Sciatic nerve (tissue), 2 donors: ENCODE measurements around the gene CTSW. TPM values are rescaled to one million over a fixed set of nuclear protein-coding genes. Genes with fewer than 3 reads are reported as not detected.
"Not testable (repeated sequence)": the region's sequence is repeated elsewhere in the genome, so short reads cannot be mapped to it uniquely, and the experiment has no call there.

ENCODE experiments used
- ATAC-seq: fragments of 200-7000 bp; cut with Tn5 transposase; one replicate; pipeline ENCODE4 v1.9.1; 2020; ENCODE audit warnings: mild to moderate bottlenecking, moderate library complexity
- DNase-seq: peaks from one replicate; pipeline ENCODE4 v3.0.0-alpha.2; 2020; ENCODE audit warnings: low spot score
- intact Hi-C: fragments of 100-400 bp; cut with DNase I; formaldehyde crosslinking; loops from one replicate; pipeline ENCODE4 v1.14.2; 2022
- total RNA-seq: library from RNA; stranded (reverse); fragmentation: NEBNext Ultra II Directional; extraction: Animal tissue kit (Norgen Biotek cat#: 25700); gene quantifications from one replicate; pipeline ENCODE4 v1.2.1, GENCODE V29; 2021
- donor health status: DM: no; HTN: no; CAD: no.
- donor health status: DM: no; HTN: no; CAD: no.

Gene CTSW, protein sequence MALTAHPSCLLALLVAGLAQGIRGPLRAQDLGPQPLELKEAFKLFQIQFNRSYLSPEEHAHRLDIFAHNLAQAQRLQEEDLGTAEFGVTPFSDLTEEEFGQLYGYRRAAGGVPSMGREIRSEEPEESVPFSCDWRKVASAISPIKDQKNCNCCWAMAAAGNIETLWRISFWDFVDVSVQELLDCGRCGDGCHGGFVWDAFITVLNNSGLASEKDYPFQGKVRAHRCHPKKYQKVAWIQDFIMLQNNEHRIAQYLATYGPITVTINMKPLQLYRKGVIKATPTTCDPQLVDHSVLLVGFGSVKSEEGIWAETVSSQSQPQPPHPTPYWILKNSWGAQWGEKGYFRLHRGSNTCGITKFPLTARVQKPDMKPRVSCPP
- 2.5 TPM for total RNA-seq

DNA sequence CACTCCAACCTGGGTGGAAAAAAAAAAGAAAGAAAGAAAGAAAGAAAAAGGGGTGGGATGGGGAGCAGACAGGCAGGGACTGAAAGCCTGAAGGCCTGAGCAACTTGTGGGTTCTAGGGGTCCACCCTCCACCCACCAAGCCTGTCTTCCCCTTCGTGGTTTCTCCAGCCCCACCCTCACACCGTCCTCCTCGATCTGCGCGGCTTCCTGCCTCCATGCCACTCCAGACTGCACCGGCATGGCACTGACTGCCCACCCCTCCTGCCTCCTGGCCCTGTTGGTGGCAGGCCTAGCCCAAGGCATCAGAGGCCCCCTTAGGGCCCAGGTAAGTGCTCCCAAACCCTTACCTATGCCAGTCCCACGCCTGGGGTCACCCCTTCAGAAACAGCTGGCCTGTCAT is at the start of gene CTSW:
Gene CTSW, plus strand, starts transcription at position 221 of the 400 bp plus-strand sequence. Its CDS starts 18 bp downstream, at position 239.
- intact Hi-C loops = loop anchor here (10.0 kb wide), 1 partner anchor 105 kb away; no protein-coding TSS in a partner anchor
- DNase-seq = no peak
- no peak for ATAC-seq

DNA sequence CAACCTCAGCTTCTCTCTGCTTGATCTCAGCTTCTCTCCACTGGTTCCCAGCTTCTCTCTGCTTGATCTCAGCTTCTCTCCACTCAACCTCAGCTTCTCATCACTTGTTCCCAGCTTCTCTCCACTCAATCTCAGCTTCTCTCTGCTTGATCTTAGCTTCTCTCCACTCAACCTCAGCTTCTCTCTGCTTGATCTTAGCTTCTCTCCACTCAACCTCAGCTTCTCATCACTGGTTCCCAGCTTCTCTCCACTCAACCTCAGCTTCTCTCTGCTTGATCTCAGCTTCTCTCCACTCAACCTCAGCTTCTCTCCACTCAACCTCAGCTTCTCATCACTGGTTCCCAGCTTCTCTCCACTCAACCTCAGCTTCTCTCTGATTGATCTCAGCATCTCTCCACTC is 47.4 kb upstream of the CTSW start:
- not testable (repeated sequence) for ATAC-seq, DNase-seq
- intact Hi-C loops = loop anchor here (5.0 kb wide), 1 partner anchor 380 kb away; no protein-coding TSS in a partner anchor

DNA sequence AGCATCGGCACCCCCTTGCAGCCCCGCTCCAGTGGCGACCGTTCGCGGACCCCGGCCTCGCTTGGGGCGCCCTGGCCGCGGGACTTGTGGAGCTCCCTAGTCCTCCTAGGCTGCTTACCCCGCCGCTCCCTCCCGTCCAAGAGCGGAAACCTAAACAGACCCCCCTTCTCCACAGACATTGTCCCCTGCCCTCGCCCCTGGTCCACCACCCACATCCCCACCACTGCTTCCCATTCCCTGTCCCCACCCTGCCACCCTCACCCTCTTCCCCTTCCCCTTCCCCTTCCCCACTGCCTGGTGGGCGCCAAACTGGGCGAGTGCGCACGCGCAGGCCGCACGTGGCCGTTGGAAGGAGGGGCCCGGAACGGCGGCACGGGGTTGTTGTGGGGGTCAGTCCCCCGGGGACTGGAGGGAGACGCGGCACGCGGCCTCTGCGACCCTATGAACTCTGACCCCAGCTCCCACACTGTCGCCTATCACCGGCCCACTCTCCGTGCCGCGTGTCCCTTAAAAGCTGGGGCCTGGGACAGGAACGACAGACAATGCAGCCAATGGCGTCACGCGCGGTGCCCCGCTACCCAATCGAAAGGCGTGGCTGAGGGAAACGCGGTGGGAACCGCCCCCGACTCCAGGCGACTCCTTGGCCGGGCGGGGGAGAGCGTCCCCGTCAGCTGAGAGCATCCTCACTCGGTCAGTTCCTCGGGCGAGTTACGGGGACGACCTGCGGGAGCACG is 46.2 kb upstream of the CTSW start, which contains the start of gene SNX32:
Gene SNX32, plus strand, starts transcription at position 667 of the 734 bp plus-strand sequence. CDS start 103 bp downstream, outside the sequence.
- intact Hi-C loops = loop anchor here (5.0 kb wide), 1 partner anchor 381 kb away; no protein-coding TSS in a partner anchor
- peak; percentile 97 for DNase-seq
- peak; percentile 100 for ATAC-seq

DNA sequence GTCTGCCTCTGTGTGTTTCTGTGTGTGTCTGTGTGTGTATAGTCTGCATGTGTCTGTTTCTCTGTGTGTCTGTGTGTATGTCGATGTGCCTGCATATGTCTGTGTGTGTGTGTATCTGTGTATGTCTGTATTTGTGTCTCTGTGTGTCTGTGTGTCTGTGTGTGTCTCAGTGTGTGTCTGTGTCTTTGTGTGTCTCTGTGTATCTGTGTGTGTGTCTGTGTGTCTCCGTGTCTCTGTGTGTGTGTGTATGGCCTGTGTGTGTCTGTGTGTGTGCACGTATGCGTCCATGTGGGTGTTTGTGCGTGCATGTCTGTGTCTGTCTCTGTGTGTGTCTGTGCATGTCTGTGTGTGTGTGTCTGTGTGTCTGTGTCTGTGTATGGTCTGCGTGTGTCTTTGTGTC is 45.4 kb upstream of the CTSW start:
- DNase-seq (no peak), ATAC-seq (no peak)
- intact Hi-C loops = loop anchor here (5.0 kb wide), 1 partner anchor 382 kb away; no protein-coding TSS in a partner anchor

DNA sequence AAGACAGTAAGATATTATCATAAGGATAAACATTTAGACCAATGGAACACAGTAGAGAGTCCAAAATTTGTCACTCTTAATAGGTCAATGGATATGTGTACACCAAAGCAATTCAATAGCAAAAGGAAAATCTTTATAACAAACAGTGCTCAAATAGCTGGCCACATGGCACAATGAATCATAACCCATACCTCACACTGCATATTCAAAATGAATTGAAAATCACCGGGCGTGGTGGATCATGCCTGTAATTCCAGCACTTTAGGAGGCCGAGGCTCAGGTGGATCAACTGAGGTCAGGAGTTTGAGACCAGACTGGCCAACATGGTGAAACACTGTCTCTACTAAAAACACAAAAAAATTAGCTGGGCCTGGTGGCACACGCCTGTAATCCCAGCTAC is 37.5 kb upstream of the CTSW start:
- intact Hi-C loops = no loop called here
- DNase-seq (no peak), ATAC-seq (no peak)

DNA sequence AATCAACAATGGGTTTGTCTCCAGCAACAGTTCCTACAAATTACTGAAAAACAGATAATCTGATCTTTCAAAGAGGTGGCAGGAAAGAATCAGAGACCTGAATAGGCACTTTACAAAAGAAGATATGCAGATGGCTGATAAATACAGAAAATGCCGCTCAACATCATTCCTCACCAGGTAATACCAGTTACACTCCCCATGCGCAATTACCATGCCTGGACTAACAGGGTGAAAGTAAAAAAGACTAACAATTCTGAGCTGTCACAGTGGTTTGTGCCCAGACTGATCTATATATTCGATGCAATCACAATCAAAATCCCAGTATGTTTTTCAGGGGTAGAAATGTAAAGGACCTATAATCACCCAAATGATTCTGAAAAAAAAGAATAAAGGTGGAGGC is 35.8 kb upstream of the CTSW start:
- intact Hi-C loops = no loop called here
- DNase-seq (no peak), ATAC-seq (no peak)

DNA sequence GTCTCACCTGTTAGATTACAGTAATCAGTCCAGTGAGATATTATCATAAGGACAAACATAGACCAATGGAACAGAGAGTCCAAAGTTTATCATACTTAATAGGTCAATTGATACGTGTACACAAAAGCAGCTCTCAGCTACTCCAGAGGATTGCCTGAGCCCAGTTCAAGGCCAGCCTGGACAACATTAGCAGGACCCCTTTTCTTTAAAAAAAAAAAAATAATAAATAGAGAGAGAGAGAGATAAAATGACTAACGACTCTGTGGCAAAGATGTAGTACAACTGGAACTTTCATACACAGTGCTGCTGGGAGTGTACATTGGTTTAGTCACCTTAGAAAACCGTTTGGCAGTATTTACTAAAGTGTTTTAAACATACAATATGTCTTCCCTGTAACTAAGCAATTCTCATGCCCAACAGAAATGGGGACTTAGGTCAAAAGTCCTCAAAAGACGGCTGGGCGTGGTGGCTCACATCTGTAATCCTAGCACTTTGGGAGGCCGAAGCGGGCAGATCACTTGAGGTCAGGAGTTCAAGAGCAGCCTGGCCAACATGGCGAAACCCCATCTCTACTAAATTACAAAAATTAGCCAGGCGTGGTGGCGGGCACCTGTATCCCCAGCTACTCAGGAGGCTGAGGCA is 35.3 kb upstream of the CTSW start:
- DNase-seq (no peak), ATAC-seq (no peak)
- intact Hi-C loops = no loop called here

DNA sequence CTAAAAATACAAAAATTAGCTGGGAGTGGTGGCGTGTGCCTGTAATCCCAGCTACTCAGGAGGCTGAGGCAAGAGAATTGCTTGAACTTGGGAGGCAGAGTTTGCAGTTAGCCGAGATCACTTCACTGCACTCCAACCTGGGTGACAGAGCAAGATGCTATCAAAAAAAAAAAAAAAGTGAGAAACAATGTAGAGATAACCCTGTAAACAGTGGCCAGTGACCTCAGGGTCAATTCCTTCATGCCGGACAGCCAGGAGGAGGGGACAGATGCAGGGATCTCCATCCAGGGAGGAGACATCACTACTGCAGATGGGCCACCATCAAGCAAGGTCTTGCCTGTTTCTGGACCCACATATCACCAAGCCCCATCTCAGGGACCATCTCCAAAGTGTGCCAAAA is 31.9 kb upstream of the CTSW start:
- no peak for DNase-seq
- intact Hi-C loops = no loop called here
- no peak for ATAC-seq

DNA sequence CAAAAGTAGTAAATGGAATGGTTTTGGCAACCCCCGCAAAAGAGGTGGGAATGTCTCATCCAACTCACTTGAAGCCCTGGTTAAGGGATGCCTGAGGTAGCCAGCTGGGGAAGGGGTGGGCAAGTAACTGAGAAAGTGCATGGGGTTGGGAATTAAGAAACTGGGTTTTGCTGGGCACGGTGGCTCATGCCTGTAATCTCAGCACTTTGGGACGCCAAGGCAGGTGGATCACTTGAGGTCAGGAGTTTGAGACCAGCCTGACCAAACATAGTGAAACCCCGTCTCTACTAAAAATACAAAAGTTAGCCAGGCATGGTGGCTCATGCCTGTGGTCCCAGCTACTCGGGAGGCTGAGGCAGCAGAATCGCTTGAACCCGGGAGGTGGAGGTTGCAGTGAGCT is 30.9 kb upstream of the CTSW start:
- intact Hi-C loops, ATAC-seq, DNase-seq: not testable (repeated sequence)

DNA sequence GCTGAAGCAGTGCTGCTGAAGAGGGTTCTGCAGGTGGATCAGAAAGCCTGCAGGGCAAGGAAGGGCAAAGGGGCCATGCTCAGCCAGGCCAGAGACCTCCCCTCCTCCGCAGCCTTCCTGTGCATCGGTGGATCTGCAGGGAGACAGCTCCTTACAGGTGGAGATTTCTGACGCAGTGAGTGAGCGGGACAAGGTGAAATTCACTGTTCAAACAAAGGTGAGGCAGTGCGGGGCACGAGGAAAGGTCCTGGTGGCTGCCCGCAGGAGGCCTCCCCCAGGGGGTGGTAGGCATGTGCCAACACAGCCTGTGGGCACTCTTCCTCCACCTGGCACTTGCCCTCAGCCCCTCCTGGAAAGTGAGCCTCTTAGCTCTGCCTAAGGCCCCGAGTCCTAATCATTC is 30.3 kb upstream of the CTSW start:
- no peak for DNase-seq
- no peak for ATAC-seq

DNA sequence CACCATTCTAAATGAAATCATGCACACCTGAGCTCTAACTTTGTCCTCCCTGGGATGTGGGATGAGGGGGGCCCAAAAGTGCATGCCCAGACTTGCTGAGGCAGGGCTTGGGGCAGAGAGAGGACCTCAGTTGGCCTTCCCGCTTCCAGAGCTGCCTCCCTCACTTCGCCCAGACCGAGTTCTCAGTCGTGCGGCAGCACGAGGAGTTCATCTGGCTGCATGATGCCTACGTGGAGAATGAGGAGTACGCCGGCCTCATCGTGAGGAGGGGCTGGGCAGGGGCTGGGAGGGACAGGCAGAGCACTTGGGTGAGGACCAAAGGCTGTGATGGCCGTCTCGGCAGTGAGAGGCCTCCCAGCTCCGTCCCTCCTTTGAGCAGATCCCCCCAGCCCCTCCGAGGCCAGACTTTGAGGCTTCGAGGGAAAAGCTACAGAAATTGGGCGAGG is 29.8 kb upstream of the CTSW start:
- ATAC-seq (no peak), DNase-seq (no peak)
- intact Hi-C loops = no loop called here

More for the DNA sequence above, 30.3 kb upstream of the CTSW start:
- intact Hi-C loops = no loop called here

DNA sequence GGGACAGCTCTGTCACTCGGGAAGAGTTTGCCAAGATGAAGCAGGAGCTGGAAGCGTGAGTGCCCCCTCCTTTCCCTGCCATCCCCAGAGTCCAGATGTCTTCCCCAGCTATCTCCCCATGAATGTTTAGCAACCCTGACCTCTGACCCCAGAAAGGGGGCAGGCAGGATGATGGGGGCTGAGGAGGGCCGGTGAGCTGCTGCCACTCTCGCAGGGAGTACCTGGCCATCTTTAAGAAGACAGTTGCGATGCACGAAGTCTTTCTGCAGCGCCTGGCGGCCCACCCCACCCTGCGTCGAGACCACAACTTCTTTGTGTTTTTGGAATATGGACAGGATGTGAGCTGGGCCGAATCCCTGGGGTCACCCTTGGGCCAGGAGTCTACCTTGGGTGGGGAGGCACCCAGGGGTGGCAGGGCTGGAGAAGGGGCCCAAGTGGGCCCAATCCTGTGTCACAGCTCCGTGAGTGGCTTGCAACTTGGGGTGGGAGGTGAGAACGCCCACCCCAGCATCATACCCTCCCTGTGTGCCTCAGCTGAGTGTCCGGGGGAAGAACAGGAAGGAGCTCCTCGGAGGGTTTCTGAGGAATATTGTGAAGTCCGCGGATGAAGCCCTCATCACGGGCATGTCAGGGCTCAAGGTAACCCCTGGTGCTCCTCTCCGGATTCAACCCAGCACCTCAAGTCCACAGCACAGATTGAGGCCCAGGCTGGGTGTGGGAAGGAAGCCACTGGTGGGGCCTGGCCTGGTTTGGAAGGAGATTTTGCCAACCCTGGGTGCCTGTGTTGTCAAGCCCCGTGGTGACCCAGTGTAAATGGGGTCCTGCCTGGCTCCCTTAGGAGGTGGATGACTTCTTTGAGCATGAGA is 29.2 kb upstream of the CTSW start:
- ATAC-seq = no peak
- intact Hi-C loops = no loop called here
- DNase-seq = no peak

DNA sequence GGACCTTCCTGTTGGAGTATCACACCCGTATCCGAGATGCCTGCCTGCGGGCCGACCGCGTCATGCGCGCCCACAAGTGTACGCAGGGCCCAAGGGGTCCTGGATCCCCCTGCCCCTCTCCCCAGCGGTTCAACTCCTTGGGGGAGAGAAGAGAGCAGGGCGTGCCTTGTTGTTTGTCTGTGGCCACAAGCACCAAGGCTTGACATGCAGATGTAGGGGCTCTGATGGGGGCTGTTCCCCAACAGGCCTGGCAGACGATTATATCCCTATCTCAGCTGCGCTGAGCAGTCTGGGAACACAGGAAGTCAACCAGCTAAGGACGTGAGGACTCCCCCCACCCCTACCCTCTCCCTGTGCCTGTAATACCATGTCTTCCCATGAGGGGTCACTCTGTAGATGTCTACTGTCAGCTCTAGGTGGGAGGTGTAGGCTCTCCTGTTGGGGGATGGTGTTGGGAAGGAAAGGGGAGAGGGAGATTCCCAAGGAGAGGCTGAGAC is 28.5 kb upstream of the CTSW start:
- ATAC-seq (no peak), DNase-seq (no peak)
- intact Hi-C loops = no loop called here

DNA sequence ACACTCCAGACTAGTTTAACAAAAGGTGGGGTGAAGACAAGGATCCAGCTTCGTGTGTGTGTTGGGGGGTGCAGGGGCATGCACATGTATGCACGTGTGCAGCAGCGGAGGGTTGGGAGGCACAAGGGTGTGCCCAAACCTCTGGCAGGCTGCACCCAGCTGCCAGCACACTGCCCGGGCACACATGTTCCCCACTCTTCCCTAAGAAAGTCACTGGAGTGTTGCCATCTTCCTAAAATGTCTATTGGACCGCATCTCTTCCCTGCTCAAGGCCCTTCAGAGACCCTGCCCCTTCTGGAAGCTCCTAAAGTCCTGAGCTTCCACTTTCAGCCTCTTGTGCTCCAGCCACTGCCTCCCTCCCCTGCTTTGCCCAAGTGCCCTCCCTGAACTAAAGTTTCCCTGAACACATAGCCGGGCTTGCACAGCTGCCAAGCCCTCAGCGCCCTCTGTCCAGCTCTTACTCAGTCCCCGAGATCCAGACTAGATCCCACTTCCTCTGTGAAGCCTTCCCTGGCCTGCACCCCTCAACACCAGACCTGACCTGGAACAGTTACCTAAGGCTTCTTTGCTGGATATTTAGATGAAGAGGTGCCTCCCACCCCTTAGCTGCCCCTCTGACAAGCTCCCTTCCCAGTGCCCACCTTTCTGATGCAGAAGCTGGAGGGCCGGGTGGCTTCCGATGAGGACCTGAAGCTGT is 27.7 kb upstream of the CTSW start:
- DNase-seq (no peak), ATAC-seq (no peak)
- intact Hi-C loops = no loop called here

DNA sequence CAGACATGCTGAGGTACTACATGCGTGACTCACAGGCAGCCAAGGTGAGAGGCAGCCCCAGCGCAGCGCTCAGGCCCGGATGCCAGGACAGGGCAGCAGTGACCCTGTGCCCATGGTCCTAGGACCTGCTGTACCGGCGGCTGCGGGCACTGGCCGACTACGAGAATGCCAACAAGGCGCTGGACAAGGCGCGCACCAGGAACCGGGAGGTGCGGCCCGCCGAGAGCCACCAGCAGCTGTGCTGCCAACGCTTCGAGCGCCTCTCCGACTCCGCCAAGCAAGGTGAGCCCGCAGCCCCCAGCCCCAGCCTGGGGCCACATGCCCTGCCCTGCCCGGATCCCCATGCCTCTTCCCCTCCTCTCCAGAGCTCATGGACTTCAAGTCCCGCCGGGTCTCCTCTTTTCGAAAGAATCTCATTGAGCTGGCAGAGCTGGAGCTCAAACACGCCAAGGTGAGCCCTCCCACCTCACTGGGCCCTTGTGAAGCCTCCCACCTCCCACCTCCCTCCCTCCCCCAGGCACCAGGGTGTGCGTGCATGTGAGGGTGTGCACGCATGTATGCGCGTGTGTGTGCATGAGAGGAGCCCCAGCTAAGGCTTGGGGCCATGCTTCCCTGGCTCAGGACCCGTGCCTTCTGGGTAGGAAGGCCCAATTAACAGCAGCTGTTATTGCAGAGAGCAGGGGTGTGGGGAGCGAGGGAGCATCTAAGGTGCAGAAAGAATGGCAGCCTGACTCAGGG is 27.0 kb upstream of the CTSW start:
- intact Hi-C loops = no loop called here
- ATAC-seq (no peak), DNase-seq (no peak)

DNA sequence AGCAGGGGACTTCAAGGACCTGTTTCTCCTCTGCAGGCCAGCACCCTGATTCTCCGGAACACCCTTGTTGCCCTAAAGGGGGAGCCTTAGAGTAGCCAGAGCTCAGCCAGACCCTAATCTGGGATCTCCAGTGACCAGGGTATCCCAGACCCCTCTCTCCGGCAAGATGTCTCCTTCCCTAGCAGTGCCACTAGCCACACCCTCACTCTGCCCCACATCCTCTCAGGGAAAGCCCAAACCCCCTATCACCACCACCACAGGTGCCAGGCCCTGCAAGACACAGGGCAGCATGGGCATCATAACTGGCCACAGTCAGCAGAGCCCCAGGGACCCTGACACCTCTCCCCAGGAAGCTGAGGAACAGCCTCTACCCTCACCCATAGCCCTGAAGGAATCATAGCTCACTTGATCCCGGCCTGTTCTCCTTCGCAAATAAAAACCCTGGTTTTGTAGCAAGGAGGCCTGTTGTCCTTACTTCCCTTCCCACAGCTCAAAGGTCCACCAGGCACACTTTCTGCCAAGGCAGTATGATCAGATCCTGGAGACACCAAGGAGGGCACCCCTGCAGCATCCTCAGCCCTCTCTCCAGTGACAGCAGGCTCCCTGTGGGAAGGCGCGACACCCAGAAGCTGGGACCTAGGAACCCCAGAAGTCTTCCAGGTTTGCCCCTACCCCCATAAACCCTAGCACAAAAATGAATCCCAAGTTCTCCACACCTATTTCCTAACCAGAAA is 26.2 kb upstream of the CTSW start:
- intact Hi-C loops = no loop called here
- DNase-seq (no peak), ATAC-seq (no peak)
